K562 (cell line): ENCODE results near the gene ZBTB39. TPM values are rescaled to one million over a fixed set of nuclear protein-coding genes. Genes with fewer than 3 reads are reported as not detected.

Experiments
- GABPB1 ChIP-seq: sonication (generic); formaldehyde crosslinking; IDR thresholded peaks from 2 replicates; pipeline ENCODE4 v1.8.0; 2022; ENCODE audit warnings: mild to moderate bottlenecking, missing genetic modification reagents
- OTX1 ChIP-seq: fragments of 450-650 bp; formaldehyde crosslinking; IDR thresholded peaks from 2 replicates; pipeline ENCODE4 v1.4.0; 2022; ENCODE audit warnings: mild to moderate bottlenecking
- ZFP36 ChIP-seq: fragments of 150-350 bp; IDR thresholded peaks from 2 replicates; pipeline ENCODE4 v1.6.1; 2018; ENCODE audit warnings: low read length, low read depth; ENCODE audit not compliant: partially characterized antibody
- ZNF263 ChIP-seq: sonication (generic); formaldehyde crosslinking; IDR thresholded peaks from 2 replicates; pipeline ENCODE4 v1.8.0; 2022; ENCODE audit warnings: mild to moderate bottlenecking, missing genetic modification reagents, borderline replicate concordance
- polyA plus RNA-seq, 8 experiments: library from polyadenylated mRNA; depleted of rRNA in 4 of 8; stranded (reverse) in 5 of 8; unstranded in 3 of 8; fragments of >200 nt; fragmentation: Nextera tagmentation in 2 of 8; fragmentation: Illumina TruSeq in 1 of 8; extraction: Ambion mirVana in 2 of 8; extraction: Trizol in 1 of 8; gene quantifications; 2 replicates each; pipeline versions ENCODE4 v1.2.1 to v1.2.3, GENCODE V29; 2011 to 2014; ENCODE audit warnings: inconsistent platforms in 1 of 8, missing spikeins in 1 of 8
- total RNA-seq, 7 experiments: library from RNA; depleted of rRNA in 6 of 7; stranded (reverse); fragments of >200 nt in 6 of 7; fragmentation: Illumina TruSeq in 2 of 7; extraction: Trizol in 2 of 7; gene quantifications; 2 replicates each; pipeline versions ENCODE4 v1.2.1 to v1.2.3, GENCODE V29; 2011 to 2021; ENCODE audit warnings: low replicate concordance in 1 of 7
- TF ChIP-seq, protein P1 (sequence below): sonication (generic); formaldehyde crosslinking; IDR thresholded peaks from 2 replicates; pipeline ENCODE4 v1.8.0; 2023; ENCODE audit warnings: missing genetic modification reagents, mild to moderate bottlenecking, borderline replicate concordance

Gene ZBTB39
- total and polyA plus RNA-seq, 9 of the 15 experiments (the other 6 are each of a cell fraction or from before 2014, with no cell fraction given): 3.3 to 13.3 (median 8.6) TPM

DNA sequence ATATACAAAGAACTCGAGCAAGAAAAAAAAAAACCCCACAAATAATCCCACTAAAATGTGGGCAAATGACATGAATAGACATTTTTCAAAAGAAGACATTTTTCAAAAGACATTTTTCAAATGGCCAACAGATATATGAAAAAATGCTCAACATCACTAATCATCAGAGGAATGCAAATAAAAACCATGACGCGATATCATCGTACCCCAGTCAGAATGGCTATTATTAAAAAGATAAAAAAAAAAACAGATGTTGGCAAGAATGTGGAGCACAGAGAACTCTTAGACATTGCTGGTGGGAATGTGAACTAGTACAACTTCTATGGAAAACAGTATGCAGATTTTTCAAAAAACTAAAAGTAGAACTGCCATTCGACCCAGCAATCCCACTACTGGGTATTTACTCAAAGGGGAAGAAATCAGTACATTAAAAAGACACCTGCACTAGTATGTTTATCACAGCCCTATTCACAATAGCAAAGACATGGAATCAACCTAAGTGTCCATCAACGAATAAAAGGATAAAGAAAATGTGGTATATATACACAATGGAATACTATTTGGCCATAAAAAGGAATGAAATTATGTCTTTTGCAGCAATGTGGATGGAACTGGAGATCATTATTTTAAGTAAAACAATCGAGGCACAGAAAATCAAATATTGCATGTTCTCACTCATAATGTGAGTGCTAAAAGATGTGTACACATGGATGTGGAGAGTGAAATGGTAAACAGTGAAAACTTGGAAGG is 16.3 kb downstream of the ZBTB39 start (continued):
- TF ChIP-seq, protein P1, sequence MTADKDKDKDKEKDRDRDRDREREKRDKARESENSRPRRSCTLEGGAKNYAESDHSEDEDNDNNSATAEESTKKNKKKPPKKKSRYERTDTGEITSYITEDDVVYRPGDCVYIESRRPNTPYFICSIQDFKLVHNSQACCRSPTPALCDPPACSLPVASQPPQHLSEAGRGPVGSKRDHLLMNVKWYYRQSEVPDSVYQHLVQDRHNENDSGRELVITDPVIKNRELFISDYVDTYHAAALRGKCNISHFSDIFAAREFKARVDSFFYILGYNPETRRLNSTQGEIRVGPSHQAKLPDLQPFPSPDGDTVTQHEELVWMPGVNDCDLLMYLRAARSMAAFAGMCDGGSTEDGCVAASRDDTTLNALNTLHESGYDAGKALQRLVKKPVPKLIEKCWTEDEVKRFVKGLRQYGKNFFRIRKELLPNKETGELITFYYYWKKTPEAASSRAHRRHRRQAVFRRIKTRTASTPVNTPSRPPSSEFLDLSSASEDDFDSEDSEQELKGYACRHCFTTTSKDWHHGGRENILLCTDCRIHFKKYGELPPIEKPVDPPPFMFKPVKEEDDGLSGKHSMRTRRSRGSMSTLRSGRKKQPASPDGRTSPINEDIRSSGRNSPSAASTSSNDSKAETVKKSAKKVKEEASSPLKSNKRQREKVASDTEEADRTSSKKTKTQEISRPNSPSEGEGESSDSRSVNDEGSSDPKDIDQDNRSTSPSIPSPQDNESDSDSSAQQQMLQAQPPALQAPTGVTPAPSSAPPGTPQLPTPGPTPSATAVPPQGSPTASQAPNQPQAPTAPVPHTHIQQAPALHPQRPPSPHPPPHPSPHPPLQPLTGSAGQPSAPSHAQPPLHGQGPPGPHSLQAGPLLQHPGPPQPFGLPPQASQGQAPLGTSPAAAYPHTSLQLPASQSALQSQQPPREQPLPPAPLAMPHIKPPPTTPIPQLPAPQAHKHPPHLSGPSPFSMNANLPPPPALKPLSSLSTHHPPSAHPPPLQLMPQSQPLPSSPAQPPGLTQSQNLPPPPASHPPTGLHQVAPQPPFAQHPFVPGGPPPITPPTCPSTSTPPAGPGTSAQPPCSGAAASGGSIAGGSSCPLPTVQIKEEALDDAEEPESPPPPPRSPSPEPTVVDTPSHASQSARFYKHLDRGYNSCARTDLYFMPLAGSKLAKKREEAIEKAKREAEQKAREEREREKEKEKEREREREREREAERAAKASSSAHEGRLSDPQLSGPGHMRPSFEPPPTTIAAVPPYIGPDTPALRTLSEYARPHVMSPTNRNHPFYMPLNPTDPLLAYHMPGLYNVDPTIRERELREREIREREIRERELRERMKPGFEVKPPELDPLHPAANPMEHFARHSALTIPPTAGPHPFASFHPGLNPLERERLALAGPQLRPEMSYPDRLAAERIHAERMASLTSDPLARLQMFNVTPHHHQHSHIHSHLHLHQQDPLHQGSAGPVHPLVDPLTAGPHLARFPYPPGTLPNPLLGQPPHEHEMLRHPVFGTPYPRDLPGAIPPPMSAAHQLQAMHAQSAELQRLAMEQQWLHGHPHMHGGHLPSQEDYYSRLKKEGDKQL (CRISPR knock-in tag): no peak
- TF ChIP-seq OTX1 (no peak), ZFP36 (no peak), GABPB1 (CRISPR knock-in tag) (no peak), ZNF263 (no peak)
